MM.1S (cell line): ENCODE measurements around the gene PLAA.
A peak's percentile ranks its signal among the peaks of the same experiment; 100 is the strongest.

Experiments used
- DNase-seq: peaks from one replicate; pipeline ENCODE4 v3.0.0-alpha.2; 2015
- H2AFZ ChIP-seq: fragments of 300-600 bp; sonication (generic); 2 replicates; pipeline ENCODE4 v1.6.0; 2016; ENCODE audit warnings: antibody characterized with exemption, low read length
- H3F3A ChIP-seq: fragments of 300-600 bp; sonication (generic); 2 replicates; pipeline ENCODE4 v1.6.1; 2016; ENCODE audit warnings: mild to moderate bottlenecking, antibody characterized with exemption, low read length, moderate library complexity, mixed read lengths; ENCODE audit not compliant: insufficient read depth
- H3K27ac ChIP-seq: fragments of 300-600 bp; sonication (generic); 2 replicates; pipeline ENCODE4 v1.5.1; 2016; ENCODE audit warnings: mild to moderate bottlenecking, low read length
- H3K27me3 ChIP-seq: fragments of 300-600 bp; sonication (generic); replicated peaks from 2 replicates; pipeline ENCODE4 v1.6.0; 2016; ENCODE audit warnings: low read length; ENCODE audit not compliant: insufficient read depth
- H3K36me3 ChIP-seq: fragments of 300-600 bp; sonication (generic); replicated peaks from 2 replicates; pipeline ENCODE4 v1.6.1; 2016; ENCODE audit warnings: mild to moderate bottlenecking, low read length, mixed read lengths; ENCODE audit not compliant: insufficient read depth
- H3K4me1 ChIP-seq: fragments of 300-600 bp; sonication (generic); 2 replicates; pipeline ENCODE4 v1.6.1; 2016; ENCODE audit warnings: low read length, mixed read lengths
- H3K4me2 ChIP-seq: fragments of 300-600 bp; sonication (generic); 2 replicates; pipeline ENCODE4 v1.6.0; 2016; ENCODE audit warnings: low read depth, low read length
- H3K4me3 ChIP-seq: fragments of 300-600 bp; sonication (generic); 2 replicates; pipeline ENCODE4 v1.5.1; 2016; ENCODE audit warnings: low read length, mixed read lengths
- H3K79me2 ChIP-seq: fragments of 300-600 bp; sonication (generic); 2 replicates; pipeline ENCODE4 v1.6.1; 2016; ENCODE audit warnings: mixed run types, low read length, mixed read lengths
- H3K9ac ChIP-seq: fragments of 300-600 bp; sonication (generic); 2 replicates; pipeline ENCODE4 v1.6.1; 2016; ENCODE audit warnings: low read length, mixed read lengths
- H3K9me2 ChIP-seq: fragments of 300-600 bp; sonication (generic); replicated peaks from 2 replicates; pipeline ENCODE4 v1.6.1; 2016; ENCODE audit warnings: mild to moderate bottlenecking, low read length, mixed read lengths; ENCODE audit not compliant: insufficient read depth
- H3K9me3 ChIP-seq: fragments of 300-600 bp; sonication (generic); replicated peaks from 2 replicates; pipeline ENCODE4 v1.6.1; 2016; ENCODE audit warnings: mild to moderate bottlenecking, low read length, mixed read lengths; ENCODE audit not compliant: insufficient read depth
- H4K20me1 ChIP-seq: fragments of 300-600 bp; sonication (generic); 2 replicates; pipeline ENCODE4 v1.6.1; 2016; ENCODE audit warnings: mild to moderate bottlenecking, low read length, moderate library complexity, mixed read lengths; ENCODE audit not compliant: insufficient read depth
- EZH2 ChIP-seq: fragments of 300-600 bp; sonication (generic); optimal IDR thresholded peaks from 2 replicates; pipeline ENCODE3; 2017; ENCODE audit warnings: low read depth, mild to moderate bottlenecking, antibody characterized with exemption, low read length, mixed read lengths
- EZH2phosphoT487 ChIP-seq: fragments of 300-600 bp; sonication (generic); IDR thresholded peaks from 2 replicates; pipeline ENCODE4 v1.6.1; 2018; ENCODE audit warnings: antibody characterized with exemption, low read length
- TF ChIP-seq, protein P1 (sequence below): fragments of 300-600 bp; sonication (generic); IDR thresholded peaks from 2 replicates; pipeline ENCODE4 v1.5.1; 2016; ENCODE audit warnings: antibody characterized with exemption, low read length, mixed read lengths

Gene PLAA

GRCh38 chr9:26950521-26950920 is 3.5 kb upstream of the PLAA start:
- Histone ChIP-seq H3K9me2 (no peaks in the 10 kb centered on the region), H3K27me3 (no peaks in the 10 kb centered on the region), H3F3A (no peaks in the 10 kb centered on the region), H2AFZ (no peak overlapping the region), H3K79me2 (peaks cover 15% of the 10 kb centered on the region), H3K9me3 (no peaks in the 10 kb centered on the region), H3K27ac (no peak overlapping the region), H3K4me1 (no peaks in the 10 kb centered on the region), H3K4me3 (no peak overlapping the region), H4K20me1 (no peaks in the 10 kb centered on the region), H3K36me3 (no peaks in the 10 kb centered on the region), H3K9ac (no peak overlapping the region), H3K4me2 (no peak overlapping the region)
- TF ChIP-seq EZH2 (no peak), EZH2phosphoT487 (no peak)
- TF ChIP-seq, protein P1, sequence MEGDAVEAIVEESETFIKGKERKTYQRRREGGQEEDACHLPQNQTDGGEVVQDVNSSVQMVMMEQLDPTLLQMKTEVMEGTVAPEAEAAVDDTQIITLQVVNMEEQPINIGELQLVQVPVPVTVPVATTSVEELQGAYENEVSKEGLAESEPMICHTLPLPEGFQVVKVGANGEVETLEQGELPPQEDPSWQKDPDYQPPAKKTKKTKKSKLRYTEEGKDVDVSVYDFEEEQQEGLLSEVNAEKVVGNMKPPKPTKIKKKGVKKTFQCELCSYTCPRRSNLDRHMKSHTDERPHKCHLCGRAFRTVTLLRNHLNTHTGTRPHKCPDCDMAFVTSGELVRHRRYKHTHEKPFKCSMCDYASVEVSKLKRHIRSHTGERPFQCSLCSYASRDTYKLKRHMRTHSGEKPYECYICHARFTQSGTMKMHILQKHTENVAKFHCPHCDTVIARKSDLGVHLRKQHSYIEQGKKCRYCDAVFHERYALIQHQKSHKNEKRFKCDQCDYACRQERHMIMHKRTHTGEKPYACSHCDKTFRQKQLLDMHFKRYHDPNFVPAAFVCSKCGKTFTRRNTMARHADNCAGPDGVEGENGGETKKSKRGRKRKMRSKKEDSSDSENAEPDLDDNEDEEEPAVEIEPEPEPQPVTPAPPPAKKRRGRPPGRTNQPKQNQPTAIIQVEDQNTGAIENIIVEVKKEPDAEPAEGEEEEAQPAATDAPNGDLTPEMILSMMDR = no peak
- DNase-seq = no peak

- DNase-seq = no peak
- Histone ChIP-seq H3K9me2 (no peaks in the 10 kb centered on the region), H2AFZ (no peak overlapping the region)
Observed at GRCh38 chr9:26949637-26950069, 2.6 kb upstream of the PLAA start.

DNA sequence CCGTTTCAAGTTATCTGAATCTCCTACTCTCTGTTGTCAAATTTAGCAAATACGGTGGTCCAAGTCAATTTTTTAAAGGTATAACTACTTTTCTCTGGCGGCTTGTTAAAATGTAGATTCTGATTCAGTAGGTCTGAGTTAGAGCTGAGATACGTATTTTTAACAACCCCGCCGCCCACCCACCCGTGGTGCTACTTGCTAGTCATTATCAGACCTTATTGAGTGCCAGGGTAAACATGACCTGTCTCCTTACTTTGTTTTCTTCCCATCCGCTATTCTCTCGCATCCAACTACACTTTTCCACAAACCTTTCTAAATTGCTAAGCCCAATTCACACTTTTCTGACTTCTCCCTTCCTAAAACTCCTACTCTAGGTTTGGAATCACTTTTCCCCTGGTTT is 694 bp upstream of the PLAA start:
- no peak for DNase-seq
- H3K4me1 ChIP-seq = no peaks in the 10 kb centered on the region
- peak overlapping the region; percentile 77 for H2AFZ ChIP-seq
- H3K4me3 ChIP-seq = peak overlapping the region; percentile 72
- H3K27me3 ChIP-seq = no peaks in the 10 kb centered on the region
- H3K79me2 ChIP-seq = peaks cover 41% of the 10 kb centered on the region
- no peaks in the 10 kb centered on the region for H3F3A ChIP-seq
- H3K9me3 ChIP-seq = no peaks in the 10 kb centered on the region
- no peak for TF ChIP-seq EZH2phosphoT487
- TF ChIP-seq EZH2 = no peak
- H3K4me2 ChIP-seq = peak overlapping the region; percentile 66
- H3K27ac ChIP-seq = peak overlapping the region; percentile 85; the same call in 1 of the 2 replicates
- peak overlapping the region; percentile 92 for H3K9ac ChIP-seq
- no peaks in the 10 kb centered on the region for H4K20me1 ChIP-seq
- no peaks in the 10 kb centered on the region for H3K36me3 ChIP-seq
- H3K9me2 ChIP-seq = no peaks in the 10 kb centered on the region

More at GRCh38 chr9:26949637-26950069, 2.6 kb upstream of the PLAA start:
- H3K9me3 ChIP-seq = no peaks in the 10 kb centered on the region
- H3K79me2 ChIP-seq = peaks cover 23% of the 10 kb centered on the region
- no peaks in the 10 kb centered on the region for H3K27me3 ChIP-seq
- no peak overlapping the region for H3K4me2 ChIP-seq
- TF ChIP-seq, protein P1 = no peak
- no peak for TF ChIP-seq EZH2
- no peak for TF ChIP-seq EZH2phosphoT487
- no peak overlapping the region for H3K9ac ChIP-seq
- H4K20me1 ChIP-seq = no peaks in the 10 kb centered on the region
- no peak overlapping the region for H3K4me3 ChIP-seq
- H3K36me3 ChIP-seq = no peaks in the 10 kb centered on the region
- no peaks in the 10 kb centered on the region for H3F3A ChIP-seq
- H3K27ac ChIP-seq = no peak overlapping the region
- no peaks in the 10 kb centered on the region for H3K4me1 ChIP-seq

DNA sequence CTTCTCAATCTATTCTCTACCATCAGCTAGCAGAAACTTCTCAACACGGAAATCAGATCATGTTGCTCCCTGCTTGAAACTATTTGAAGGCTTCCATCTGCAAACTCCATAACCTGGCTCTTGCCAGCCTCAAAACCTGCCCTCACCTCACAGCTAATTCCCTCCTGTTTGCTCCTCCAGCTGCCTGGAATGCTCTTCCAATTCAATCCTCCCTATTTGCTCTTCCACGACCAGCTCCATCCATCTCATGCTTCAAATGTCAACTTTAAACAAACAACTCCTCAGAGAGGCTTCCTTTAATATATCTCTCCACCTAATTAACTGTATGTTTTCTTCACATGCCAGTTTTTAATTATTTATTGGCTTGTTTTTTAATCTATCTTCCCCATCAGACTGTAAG is 1.5 kb downstream of the PLAA start:
- H3K27ac ChIP-seq = no peak overlapping the region
- no peak for TF ChIP-seq EZH2
- TF ChIP-seq, protein P1 = no peak
- TF ChIP-seq EZH2phosphoT487 = no peak
- no peaks in the 10 kb centered on the region for H3K9me3 ChIP-seq
- no peaks in the 10 kb centered on the region for H3F3A ChIP-seq
- H2AFZ ChIP-seq = no peak overlapping the region
- peak overlapping the region; percentile 82 for H3K4me2 ChIP-seq
- DNase-seq = no peak
- H3K4me3 ChIP-seq = peak overlapping the region; percentile 72
- peak overlapping the region; percentile 92; the same call in 1 of the 2 replicates for H3K9ac ChIP-seq
- H3K27me3 ChIP-seq = no peaks in the 10 kb centered on the region
- no peaks in the 10 kb centered on the region for H3K4me1 ChIP-seq
- H4K20me1 ChIP-seq = no peaks in the 10 kb centered on the region
- H3K79me2 ChIP-seq = peaks cover 63% of the 10 kb centered on the region
- no peaks in the 10 kb centered on the region for H3K9me2 ChIP-seq
- H3K36me3 ChIP-seq = no peaks in the 10 kb centered on the region
